Loucy (cell line): ENCODE measurements around the gene GNG2.

Source experiments
- H2AFZ ChIP-seq: fragments of 200-600 bp; sonication (generic); 2 replicates; pipeline ENCODE4 v1.6.0; 2016; ENCODE audit warnings: antibody characterized with exemption, mild to moderate bottlenecking, low read length, moderate library complexity
- H3F3A ChIP-seq: fragments of 200-600 bp; 2 replicates; pipeline ENCODE4 v1.6.0; 2016; ENCODE audit warnings: antibody characterized with exemption, low read depth, mild to moderate bottlenecking
- H3K27me3 ChIP-seq: fragments of 200-600 bp; sonication (generic); 2 replicates; pipeline ENCODE4 v1.6.1; 2014; ENCODE audit warnings: low read length, mild to moderate bottlenecking; ENCODE audit not compliant: insufficient read depth, poor library complexity, severe bottlenecking
- H3K36me3 ChIP-seq: fragments of 200-600 bp; sonication (generic); 2 replicates; pipeline ENCODE4 v1.6.1; 2016; ENCODE audit warnings: low read length; ENCODE audit not compliant: insufficient read depth
- H3K4me1 ChIP-seq: fragments of 200-600 bp; sonication (generic); 2 replicates; pipeline ENCODE4 v1.5.1; 2014; ENCODE audit warnings: low read length, mild to moderate bottlenecking; ENCODE audit not compliant: insufficient read depth, poor library complexity, severe bottlenecking
- H3K4me2 ChIP-seq: fragments of 200-600 bp; sonication (generic); 2 replicates; pipeline ENCODE4 v1.6.0; 2014; ENCODE audit warnings: antibody characterized with exemption, low read length, low read depth, mild to moderate bottlenecking; ENCODE audit not compliant: poor library complexity, severe bottlenecking
- H3K4me3 ChIP-seq: fragments of 200-600 bp; sonication (generic); 2 replicates; pipeline ENCODE4 v1.5.1; 2014; ENCODE audit warnings: low read length, mild to moderate bottlenecking, mixed read lengths; ENCODE audit not compliant: poor library complexity, severe bottlenecking
- H3K79me2 ChIP-seq: fragments of 200-600 bp; sonication (generic); 2 replicates; pipeline ENCODE4 v1.6.1; 2014; ENCODE audit warnings: low read length; ENCODE audit not compliant: insufficient read depth
- H3K9ac ChIP-seq: fragments of 200-600 bp; sonication (generic); 2 replicates; pipeline ENCODE4 v1.6.0; 2014; ENCODE audit warnings: mild to moderate bottlenecking, low read depth, low read length, moderate library complexity; ENCODE audit not compliant: poor library complexity, severe bottlenecking
- H3K9me2 ChIP-seq: fragments of 200-600 bp; sonication (generic); replicated peaks from 2 replicates; pipeline ENCODE4 v1.6.1; 2016; ENCODE audit warnings: low read depth, low read length, mixed read lengths
- H3K9me3 ChIP-seq: fragments of 200-600 bp; sonication (generic); 2 replicates; pipeline ENCODE4 v1.6.1; 2014; ENCODE audit warnings: mild to moderate bottlenecking, antibody characterized with exemption, low read length, low read depth; ENCODE audit not compliant: insufficient read depth
- H4K20me1 ChIP-seq: fragments of 200-600 bp; sonication (generic); 2 replicates; pipeline ENCODE4 v1.6.0; 2014; ENCODE audit warnings: antibody characterized with exemption, low read length, mild to moderate bottlenecking; ENCODE audit not compliant: insufficient read depth, poor library complexity, severe bottlenecking
- CTCF ChIP-seq: fragments of 200-600 bp; sonication (generic); conservative IDR thresholded peaks from 2 replicates; pipeline ENCODE4 v1.5.1; 2014; ENCODE audit warnings: mild to moderate bottlenecking, antibody characterized with exemption, low read length
- EZH2phosphoT487 ChIP-seq: fragments of 200-600 bp; IDR thresholded peaks from 2 replicates; pipeline ENCODE4 v1.6.1; 2018; ENCODE audit warnings: antibody characterized with exemption, mild to moderate bottlenecking, moderate library complexity, borderline replicate concordance

The GNG2 gene

GRCh38 chr14:51939226-51939625, 78.8 kb downstream of the GNG2 start:
- no peak overlapping the region for H3K4me3 ChIP-seq
- peaks cover 39% of the 10 kb centered on the region for H3K79me2 ChIP-seq
- H3K9me2 ChIP-seq, result no peaks in the 10 kb centered on the region
- no peak overlapping the region for H2AFZ ChIP-seq
- no peak overlapping the region for H3K4me2 ChIP-seq
- H3K4me1 ChIP-seq, result no peaks in the 10 kb centered on the region
- no peaks in the 10 kb centered on the region for H3K27me3 ChIP-seq
- no peaks in the 10 kb centered on the region for H4K20me1 ChIP-seq
- no peaks in the 10 kb centered on the region for H3F3A ChIP-seq
- H3K9ac ChIP-seq, result no peak overlapping the region
- no peaks in the 10 kb centered on the region for H3K9me3 ChIP-seq
- peaks cover 7% of the 10 kb centered on the region; the same call in 1 of the 2 replicates for H3K36me3 ChIP-seq
- TF ChIP-seq CTCF, result no peak
- no peak for TF ChIP-seq EZH2phosphoT487

GRCh38 chr14:51939755-51940301, 79.4 kb downstream of the GNG2 start:
- peaks cover 39% of the 10 kb centered on the region for H3K79me2 ChIP-seq
- no peak overlapping the region for H2AFZ ChIP-seq
- H4K20me1 ChIP-seq, result no peaks in the 10 kb centered on the region
- H3K9me3 ChIP-seq, result no peaks in the 10 kb centered on the region
- H3K4me2 ChIP-seq, result no peak overlapping the region
- H3K27me3 ChIP-seq, result no peaks in the 10 kb centered on the region
- no peaks in the 10 kb centered on the region for H3K9me2 ChIP-seq
- no peak for TF ChIP-seq CTCF
- TF ChIP-seq EZH2phosphoT487, result no peak
- peaks cover 7% of the 10 kb centered on the region; the same call in 1 of the 2 replicates for H3K36me3 ChIP-seq
- no peak overlapping the region for H3K4me3 ChIP-seq
- H3K9ac ChIP-seq, result no peak overlapping the region
- no peaks in the 10 kb centered on the region for H3F3A ChIP-seq
- H3K4me1 ChIP-seq, result no peaks in the 10 kb centered on the region

GRCh38 chr14:51942971-51943370, 82.6 kb downstream of the GNG2 start:
- no peak for TF ChIP-seq EZH2phosphoT487
- TF ChIP-seq CTCF, result no peak
- Histone ChIP-seq H3K4me2 (no peak overlapping the region), H3K4me1 (no peaks in the 10 kb centered on the region), H3K9me3 (no peaks in the 10 kb centered on the region), H3K79me2 (peaks cover 20% of the 10 kb centered on the region), H4K20me1 (no peaks in the 10 kb centered on the region), H3K4me3 (no peak overlapping the region), H3K9me2 (no peaks in the 10 kb centered on the region), H3K9ac (no peak overlapping the region), H3K27me3 (no peaks in the 10 kb centered on the region), H2AFZ (no peak overlapping the region), H3F3A (no peaks in the 10 kb centered on the region), H3K36me3 (peaks cover 13% of the 10 kb centered on the region; the same call in 1 of the 2 replicates)
